K562 (cell line): Measurements from ENCODE around the gene CCDC160. TPM values are rescaled to one million over a fixed set of nuclear protein-coding genes. Genes with fewer than 3 reads are reported as not detected.

ENCODE experiments used
- ATAC-seq: fragments of 200-7000 bp; cut with Tn5 transposase; 3 replicates; pipeline ENCODE4 v1.9.1; 2020; ENCODE audit warnings: moderate library complexity
- BruUV-seq: library from RNA; stranded (reverse); fragments of 400-500 nt; replicated peaks from 2 replicates; lab custom pipeline; 2021; lab: Mats Ljungman, UMichigan
- CTCF ChIA-PET: fragments of 300-600 bp; formaldehyde crosslinking; extraction: SDS; loops from one replicate; lab custom pipeline; 2021; ENCODE audit warnings: low intra/inter-chr PET ratio; lab: Yijun Ruan, JAX
- POLR2A ChIA-PET: fragments of 300-600, 350-650 bp; sonication (Branson Sonifier 250); formaldehyde crosslinking; extraction: SDS; loops from one replicate; lab custom pipeline; 2021; ENCODE audit warnings: antibody characterized with exemption, inconsistent platforms; lab: Yijun Ruan, JAX
- DNase-seq, 4 experiments: peaks; one replicate each; pipeline versions ENCODE4 v3.0.0 to v3.0.0-alpha.2; 2011 to 2018; ENCODE audit warnings: low spot score in 3 of 4, mixed read lengths in 3 of 4; ENCODE audit errors: extremely low read depth in 1 of 4
- FAIRE-seq: peaks from 2 replicates; lab custom pipeline; 2011; peaks lifted over from hg19 to GRCh38; lab: Jason Lieb, UNC
- H2AFZ ChIP-seq: 2 replicates; pipeline ENCODE4 v1.6.0; 2011; ENCODE audit warnings: low read depth, low read length, control low read depth, inconsistent platforms
- H3K27ac ChIP-seq: fragments of 200-600 bp; 3 replicates; pipeline ENCODE4 v1.8.0; 2011; ENCODE audit warnings: low read depth, mild to moderate bottlenecking, control low read depth, inconsistent platforms, low read length, moderate library complexity, mixed read lengths; ENCODE audit errors: extremely low read depth
- H3K27me3 ChIP-seq, 2 experiments: fragments of 300-600 bp in 1 of 2; 2 replicates in 1 of 2; 3 replicates in 1 of 2; pipeline versions ENCODE4 v1.6.0 to v1.8.0; 2011; ENCODE audit warnings: inconsistent platforms in 2 of 2, low read length in 2 of 2, mild to moderate bottlenecking in 1 of 2, mixed read lengths in 1 of 2, moderate library complexity in 1 of 2; ENCODE audit not compliant: control insufficient read depth in 2 of 2, insufficient read depth in 2 of 2
- H3K36me3 ChIP-seq: fragments of 300-600 bp; 3 replicates; pipeline ENCODE4 v1.8.0; 2011; ENCODE audit warnings: mild to moderate bottlenecking, low read length, inconsistent platforms; ENCODE audit not compliant: control insufficient read depth, insufficient read depth
- H3K4me1 ChIP-seq, 2 experiments: fragments of 200-600 bp in 1 of 2; replicated peaks in 1 of 2; 2 replicates in 1 of 2; 3 replicates in 1 of 2; pipeline versions ENCODE4 v1.5.1 to v1.8.0; 2011; ENCODE audit warnings: inconsistent platforms in 2 of 2, low read length in 2 of 2, mild to moderate bottlenecking in 1 of 2, mixed read lengths in 1 of 2, moderate library complexity in 1 of 2; ENCODE audit not compliant: control insufficient read depth in 2 of 2, insufficient read depth in 2 of 2
- H3K4me2 ChIP-seq: 2 replicates; pipeline ENCODE4 v1.6.1; 2011; ENCODE audit warnings: low read length, control low read depth, inconsistent platforms, mixed read lengths; ENCODE audit not compliant: insufficient read depth
- H3K4me3 ChIP-seq: fragments of 200-600 bp; sonication (generic), shearing (Covaris generic); 2 replicates; pipeline ENCODE4 v1.5.1; 2016; ENCODE audit warnings: control low read depth, inconsistent platforms
- H3K79me2 ChIP-seq: fragments of 200-600 bp; 3 replicates; pipeline ENCODE4 v1.8.0; 2011; ENCODE audit warnings: low read length, inconsistent platforms; ENCODE audit not compliant: control insufficient read depth, insufficient read depth
- H3K9ac ChIP-seq, 2 experiments: 2 replicates each; pipeline versions ENCODE4 v1.6.0 to v1.6.1; 2011; ENCODE audit warnings: low read depth in 2 of 2, low read length in 2 of 2, control low read depth in 1 of 2, inconsistent platforms in 1 of 2, mild to moderate bottlenecking in 1 of 2, mixed read lengths in 1 of 2; ENCODE audit not compliant: insufficient read depth in 1 of 2
- H3K9me1 ChIP-seq: one replicate; pipeline ENCODE4 v1.6.0; 2011; ENCODE audit warnings: inconsistent platforms, mild to moderate bottlenecking, low read length, moderate library complexity; ENCODE audit not compliant: control insufficient read depth, insufficient read depth
- H3K9me3 ChIP-seq: replicated peaks from 2 replicates; pipeline ENCODE4 v1.5.1; 2011; ENCODE audit warnings: low read depth, low read length, inconsistent platforms; ENCODE audit not compliant: control insufficient read depth, insufficient read depth
- H4K20me1 ChIP-seq: replicated peaks from 2 replicates; pipeline ENCODE4 v1.6.1; 2011; ENCODE audit warnings: low read length, inconsistent platforms, mixed read lengths; ENCODE audit not compliant: control insufficient read depth, insufficient read depth
- CBX3 ChIP-seq, 2 experiments: IDR thresholded peaks; 1 replicate in 1 of 2; 2 replicates in 1 of 2; pipeline ENCODE4 v1.6.1; 2012; ENCODE audit warnings: inconsistent platforms in 2 of 2, low read length in 2 of 2, borderline replicate concordance in 1 of 2, control low read depth in 1 of 2
- FOXP1 ChIP-seq: sonication (generic); formaldehyde crosslinking; IDR thresholded peaks from 2 replicates; pipeline ENCODE4 v1.8.0; 2022; ENCODE audit warnings: mild to moderate bottlenecking, missing genetic modification reagents
- ID3 ChIP-seq, 2 experiments: fragments of 250-450 bp in 1 of 2; fragments of 450-650 bp in 1 of 2; sonication (Bioruptor Pico) in 1 of 2; IDR thresholded peaks; 2 replicates each; pipeline versions ENCODE4 v1.6.1 to v1.8.0; 2016 to 2021; ENCODE audit warnings: mild to moderate bottlenecking in 2 of 2, moderate library complexity in 2 of 2, missing compliant biosample characterization in 1 of 2, missing genetic modification characterization in 1 of 2
- NFIC ChIP-seq: fragments of 450-650 bp; IDR thresholded peaks from 2 replicates; pipeline ENCODE4 v1.6.1; 2017; ENCODE audit warnings: mild to moderate bottlenecking, inconsistent platforms
- NR1H2 ChIP-seq: sonication (generic); formaldehyde crosslinking; IDR thresholded peaks from 2 replicates; pipeline ENCODE4 v1.4.0; 2020; ENCODE audit warnings: mild to moderate bottlenecking, missing genetic modification reagents
- STAT6 ChIP-seq: sonication (generic); formaldehyde crosslinking; IDR thresholded peaks from 2 replicates; pipeline ENCODE4 v1.8.1; 2023; ENCODE audit warnings: mild to moderate bottlenecking, missing genetic modification reagents
- ZNF76 ChIP-seq: fragments of 250-450 bp; sonication (Bioruptor Pico); IDR thresholded peaks from 2 replicates; pipeline ENCODE4 v1.4.0; 2020; ENCODE audit warnings: mild to moderate bottlenecking, moderate library complexity, borderline replicate concordance
- WGBS: fragments of 100-300 bp; shearing (Covaris generic); methylation state at CpG from one replicate; pipeline ENCODE4 v1.1.6; 2016; ENCODE audit warnings: low coverage, mixed read lengths; ENCODE audit not compliant: insufficient coverage; ENCODE audit errors: missing lambda C conversion rate; 5-methylcytosine and 5-hydroxymethylcytosine counted together
- in situ Hi-C: fragments of 300-500 bp; cut with MboI; formaldehyde crosslinking; loops from 4 replicates; pipeline ENCODE4 v1.15.0; 2018; ENCODE audit warnings: inconsistent platforms, mixed read lengths
- intact Hi-C: fragments of 100-400 bp; cut with micrococcal nuclease; formaldehyde crosslinking; loops from 2 replicates; pipeline ENCODE4 v1.14.2; 2022
- polyA plus RNA-seq, 8 experiments: library from polyadenylated mRNA; depleted of rRNA in 4 of 8; stranded (reverse) in 5 of 8; unstranded in 3 of 8; fragments of >200 nt; fragmentation: Nextera tagmentation in 2 of 8; fragmentation: Illumina TruSeq in 1 of 8; extraction: Ambion mirVana in 2 of 8; extraction: Trizol in 1 of 8; gene quantifications; 2 replicates each; pipeline versions ENCODE4 v1.2.1 to v1.2.3, GENCODE V29; 2011 to 2014; ENCODE audit warnings: inconsistent platforms in 1 of 8, missing spikeins in 1 of 8
- total RNA-seq, 7 experiments: library from RNA; depleted of rRNA in 6 of 7; stranded (reverse); fragments of >200 nt in 6 of 7; fragmentation: Illumina TruSeq in 2 of 7; extraction: Trizol in 2 of 7; gene quantifications; 2 replicates each; pipeline versions ENCODE4 v1.2.1 to v1.2.3, GENCODE V29; 2011 to 2021; ENCODE audit warnings: low replicate concordance in 1 of 7
- TF ChIP-seq, protein P1 (sequence below): sonication (generic); formaldehyde crosslinking; IDR thresholded peaks from 2 replicates; pipeline ENCODE4 v1.8.0; 2023; ENCODE audit warnings: mild to moderate bottlenecking, missing genetic modification reagents
- TF ChIP-seq, protein P2 (sequence below): sonication (generic); formaldehyde crosslinking; IDR thresholded peaks from 2 replicates; pipeline ENCODE4 v1.8.0; 2022; ENCODE audit warnings: mild to moderate bottlenecking, low read depth, missing genetic modification reagents

The CCDC160 gene
- total and polyA plus RNA-seq, 9 of the 15 experiments (the other 6 are each of a cell fraction or from before 2014, with no cell fraction given) = not detected

DNA sequence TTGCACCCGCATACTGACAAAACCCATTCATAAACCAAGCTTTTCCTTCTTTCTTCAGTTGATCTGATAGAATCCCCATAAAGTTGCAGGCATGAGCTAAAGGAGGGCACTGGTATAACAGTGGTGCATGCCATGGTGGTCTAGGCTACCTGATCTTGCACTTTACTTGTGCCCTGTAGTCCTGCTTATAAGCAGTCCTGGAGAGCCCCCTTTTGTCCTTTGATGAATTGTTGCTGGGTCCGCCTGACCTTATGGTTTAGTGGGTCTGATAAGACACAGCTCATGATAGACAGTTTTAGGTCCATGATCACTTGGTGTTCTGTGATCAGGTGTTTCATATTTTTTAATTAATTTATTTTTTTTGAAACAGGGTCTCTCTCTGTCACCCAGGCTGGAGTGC lies 19.7 kb downstream of the CCDC160 start:
- Histone ChIP-seq H3K79me2 (no peaks in the 10 kb centered on the region), H3K9ac (no peak overlapping the region), H2AFZ (no peak overlapping the region), H3K4me2 (no peak overlapping the region), H3K27me3 (no peaks in the 10 kb centered on the region), H3K36me3 (no peaks in the 10 kb centered on the region), H3K4me3 (no peak overlapping the region), H4K20me1 (no peaks in the 10 kb centered on the region), H3K4me1 (no peaks in the 10 kb centered on the region), H3K27ac (no peak overlapping the region), H3K9me1 (no peaks in the 10 kb centered on the region), H3K9me3 (no peaks in the 10 kb centered on the region)
- WGBS = 0% methylated on average over 2 of the region's 2 CpGs
- TF ChIP-seq, protein P1, sequence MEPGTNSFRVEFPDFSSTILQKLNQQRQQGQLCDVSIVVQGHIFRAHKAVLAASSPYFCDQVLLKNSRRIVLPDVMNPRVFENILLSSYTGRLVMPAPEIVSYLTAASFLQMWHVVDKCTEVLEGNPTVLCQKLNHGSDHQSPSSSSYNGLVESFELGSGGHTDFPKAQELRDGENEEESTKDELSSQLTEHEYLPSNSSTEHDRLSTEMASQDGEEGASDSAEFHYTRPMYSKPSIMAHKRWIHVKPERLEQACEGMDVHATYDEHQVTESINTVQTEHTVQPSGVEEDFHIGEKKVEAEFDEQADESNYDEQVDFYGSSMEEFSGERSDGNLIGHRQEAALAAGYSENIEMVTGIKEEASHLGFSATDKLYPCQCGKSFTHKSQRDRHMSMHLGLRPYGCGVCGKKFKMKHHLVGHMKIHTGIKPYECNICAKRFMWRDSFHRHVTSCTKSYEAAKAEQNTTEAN (CRISPR knock-in tag) = no peak
- TF ChIP-seq STAT6 (CRISPR knock-in tag) = no peak
- TF ChIP-seq NFIC = no peak
- TF ChIP-seq ID3 (CRISPR knock-in tag; IDR thresholded peaks at IDR 0.05) = no peak
- no peak for TF ChIP-seq ID3 (tag; IDR thresholded peaks at IDR 0.05)
- no peak for TF ChIP-seq NR1H2
- TF ChIP-seq CBX3 (IDR thresholded peaks at IDR 0.05; ENCODE audit: borderline replicate concordance in 1 of 2, low read length in 2 of 2) = no peak
- TF ChIP-seq ZNF76 = no peak
- TF ChIP-seq, protein P2, sequence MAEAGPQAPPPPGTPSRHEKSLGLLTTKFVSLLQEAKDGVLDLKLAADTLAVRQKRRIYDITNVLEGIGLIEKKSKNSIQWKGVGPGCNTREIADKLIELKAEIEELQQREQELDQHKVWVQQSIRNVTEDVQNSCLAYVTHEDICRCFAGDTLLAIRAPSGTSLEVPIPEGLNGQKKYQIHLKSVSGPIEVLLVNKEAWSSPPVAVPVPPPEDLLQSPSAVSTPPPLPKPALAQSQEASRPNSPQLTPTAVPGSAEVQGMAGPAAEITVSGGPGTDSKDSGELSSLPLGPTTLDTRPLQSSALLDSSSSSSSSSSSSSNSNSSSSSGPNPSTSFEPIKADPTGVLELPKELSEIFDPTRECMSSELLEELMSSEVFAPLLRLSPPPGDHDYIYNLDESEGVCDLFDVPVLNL (CRISPR knock-in tag) = no peak
- TF ChIP-seq FOXP1 (CRISPR knock-in tag) = no peak
- ChIA-PET POLR2A (interaction anchor here (0.5 kb wide), 1 partner anchor 232 kb away, joined by 3 read pairs; no protein-coding TSS in a partner anchor), CTCF (no interaction called here)
- no peak for FAIRE-seq
- in situ Hi-C loops (no loop called here), intact Hi-C loops (loop anchor here (10.0 kb wide), 1 partner anchor 462 kb away; no protein-coding TSS in a partner anchor)
- ATAC-seq = no peak
- DNase-seq = no peak
- BruUV-seq = no TSS peak
